ENCODE data around the gene NDUFB10. TPM values are rescaled to one million over a fixed set of nuclear protein-coding genes. Genes with fewer than 3 reads are reported as not detected.
A peak's percentile ranks its signal among the peaks of the same experiment; 100 is the strongest.

Gene NDUFB10
- total RNA-seq, 2 experiments from 2014 or later, result 40.7 to 41.1 TPM

DNA sequence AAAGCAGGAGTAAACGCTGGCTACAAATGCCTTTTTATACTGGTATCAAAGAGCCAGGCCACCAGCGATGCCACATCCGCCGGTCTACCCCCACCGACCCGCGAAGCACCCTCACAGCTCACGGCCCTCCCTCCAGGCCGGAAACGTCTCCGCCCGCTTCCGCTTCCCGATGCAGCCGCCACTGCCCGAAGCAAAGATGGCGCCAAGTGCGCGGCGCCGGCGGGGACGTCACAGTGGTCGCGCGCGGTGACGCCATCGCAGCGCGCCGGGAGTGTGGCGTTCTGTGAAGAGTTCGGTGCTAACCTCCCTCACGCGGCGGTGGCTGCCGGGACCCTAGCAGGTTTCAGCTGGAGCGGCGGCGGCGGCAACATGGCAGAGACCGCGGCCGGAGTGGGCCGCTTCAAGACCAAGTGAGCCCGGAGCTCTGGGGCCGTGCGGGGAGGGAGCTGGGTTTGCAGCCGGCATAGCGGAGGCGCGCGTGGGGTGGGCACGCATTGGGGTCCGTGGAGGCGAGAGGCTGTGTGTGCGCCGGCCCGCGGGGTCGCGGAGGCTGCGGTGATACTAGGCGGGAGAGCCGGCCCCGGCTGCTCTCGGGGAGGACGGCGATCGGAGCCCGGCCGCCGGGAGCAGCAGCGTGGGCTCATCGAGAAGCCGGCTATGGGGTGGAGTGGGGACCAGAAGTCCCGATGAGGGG lies 12.6 kb downstream of the NDUFB10 start, which contains the start of gene TBL3:
TSS of gene TBL3 (plus strand) at position 258 of the 694 bp plus-strand sequence. CDS start at position 370, 112 bp downstream.
- DNase-seq, result peak; percentile 92 to 98 (median 96)

DNA sequence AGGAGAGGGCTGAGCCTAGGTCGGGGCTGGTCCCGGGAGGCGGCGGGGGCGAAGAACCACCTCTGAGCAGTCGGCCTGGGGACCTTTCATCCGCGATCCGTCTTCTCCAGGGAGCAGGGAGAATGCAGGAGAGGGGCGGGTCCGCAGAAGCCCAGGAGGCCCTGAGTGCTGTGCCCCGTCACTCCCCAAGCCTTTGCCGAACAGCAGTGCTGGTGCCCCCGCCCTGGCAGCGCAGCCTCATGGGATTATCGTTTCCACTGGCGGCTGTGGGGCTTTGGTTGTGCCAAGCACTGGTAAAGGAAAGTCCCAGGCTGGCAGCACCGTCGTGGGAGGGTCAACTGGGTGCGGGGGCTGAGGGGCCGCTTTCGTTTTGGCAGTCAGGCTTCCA lies 13.1 kb downstream of the NDUFB10 start:
- Histone ChIP-seq H3K4me1 (ENCODE audit: insufficient read depth, low read length) (peaks cover 36% of the 10 kb centered on the region), H3K4me3 (ENCODE audit: low read length) (peak overlapping the region; percentile 73), H3K36me3 (ENCODE audit: insufficient read depth, low read length) (peaks cover 33% of the 10 kb centered on the region), H3K27me3 (ENCODE audit: control insufficient read depth in 1 of 2, insufficient read depth in 2 of 2, low read length in 2 of 2) (no peaks in the 10 kb centered on the region), H3K27ac (ENCODE audit: low read depth in 1 of 2, low read length in 2 of 2) (peak overlapping the region in 1 of 2 donors; percentile 92), H3K9me3 (ENCODE audit: control insufficient read depth in 1 of 2, insufficient read depth in 1 of 2, low read length in 2 of 2) (no peaks in the 10 kb centered on the region)
- H3K36me3 Mint-ChIP-seq (ENCODE audit: low read depth), result peaks cover 36% of the 10 kb centered on the region
- no peak overlapping the region for H3K27ac Mint-ChIP-seq
- H3K4me1 Mint-ChIP-seq (ENCODE audit: low read depth), result peaks cover 20% of the 10 kb centered on the region
- no peaks in the 10 kb centered on the region for H3K9me3 Mint-ChIP-seq
- intact Hi-C loops (cut with DNase I, micrococcal nuclease), result loop anchor here in 1 of 2 experiments (5.0 kb wide), 2 partner anchors 35 to 75 kb away; partner anchors contain the start of genes NTHL1, TSC2 and ZNF598
- DNase-seq (peak in 1 of 14 experiments; percentile 52), ATAC-seq (ENCODE audit: poor library complexity) (no peak)
- POLR2A ChIA-PET, result interaction anchor here (0.7 to 2.2 kb wide), 14 partner anchors 7 to 190 kb away, joined by 3 to 31 read pairs (median 4); partner anchors contain the start of genes FAHD1, GFER, HAGH and MSRB1
- H3K27me3 Mint-ChIP-seq, result no peaks in the 10 kb centered on the region
- H3K4me3 Mint-ChIP-seq, result peak overlapping the region; percentile 97
- TF ChIP-seq, protein P1, sequence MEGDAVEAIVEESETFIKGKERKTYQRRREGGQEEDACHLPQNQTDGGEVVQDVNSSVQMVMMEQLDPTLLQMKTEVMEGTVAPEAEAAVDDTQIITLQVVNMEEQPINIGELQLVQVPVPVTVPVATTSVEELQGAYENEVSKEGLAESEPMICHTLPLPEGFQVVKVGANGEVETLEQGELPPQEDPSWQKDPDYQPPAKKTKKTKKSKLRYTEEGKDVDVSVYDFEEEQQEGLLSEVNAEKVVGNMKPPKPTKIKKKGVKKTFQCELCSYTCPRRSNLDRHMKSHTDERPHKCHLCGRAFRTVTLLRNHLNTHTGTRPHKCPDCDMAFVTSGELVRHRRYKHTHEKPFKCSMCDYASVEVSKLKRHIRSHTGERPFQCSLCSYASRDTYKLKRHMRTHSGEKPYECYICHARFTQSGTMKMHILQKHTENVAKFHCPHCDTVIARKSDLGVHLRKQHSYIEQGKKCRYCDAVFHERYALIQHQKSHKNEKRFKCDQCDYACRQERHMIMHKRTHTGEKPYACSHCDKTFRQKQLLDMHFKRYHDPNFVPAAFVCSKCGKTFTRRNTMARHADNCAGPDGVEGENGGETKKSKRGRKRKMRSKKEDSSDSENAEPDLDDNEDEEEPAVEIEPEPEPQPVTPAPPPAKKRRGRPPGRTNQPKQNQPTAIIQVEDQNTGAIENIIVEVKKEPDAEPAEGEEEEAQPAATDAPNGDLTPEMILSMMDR (IDR thresholded peaks at IDR 0.05), result no peak
- CTCF ChIA-PET, result interaction anchor here (1.0 kb wide), 1 partner anchor 32 kb away, joined by 3 read pairs; no protein-coding TSS in a partner anchor

More for the DNA sequence above, 12.6 kb downstream of the NDUFB10 start, which contains the start of gene TBL3:
- Mint-ChIP-seq H3K4me3 (peak within 1 kb of the TSS; percentile 97), H3K9me3 (no peaks in the 10 kb centered on the region), H3K36me3 (ENCODE audit: low read depth) (peaks cover 35% of the 10 kb centered on the region), H3K4me1 (ENCODE audit: low read depth) (peaks cover 20% of the 10 kb centered on the region), H3K27me3 (no peaks in the 10 kb centered on the region), H3K27ac (peak within 1 kb of the TSS; percentile 97)
- H3K4me3 ChIP-seq (ENCODE audit: low read length), result peak within 1 kb of the TSS; percentile 73
- TF ChIP-seq, protein P1 (IDR thresholded peaks at IDR 0.05), result no peak
- no peaks in the 10 kb centered on the region for H3K9me3 ChIP-seq (ENCODE audit: control insufficient read depth in 1 of 2, insufficient read depth in 1 of 2, low read length in 2 of 2)
- ChIA-PET CTCF (interaction anchor here (0.8 to 1.8 kb wide), 2 partner anchors 11 to 32 kb away, joined by 3 to 5 read pairs; no protein-coding TSS in a partner anchor), POLR2A (interaction anchor here (0.6 to 2.2 kb wide), 19 partner anchors 8 to 574 kb away, joined by 3 to 31 read pairs (median 4); partner anchors contain the start of genes FAHD1, GFER, HAGH and MAPK8IP3)
- H3K27ac ChIP-seq (ENCODE audit: low read depth in 1 of 2, low read length in 2 of 2), result peak within 1 kb of the TSS; percentile 87 to 92
- H3K36me3 ChIP-seq (ENCODE audit: insufficient read depth, low read length), result peaks cover 29% of the 10 kb centered on the region
- H3K27me3 ChIP-seq (ENCODE audit: control insufficient read depth in 1 of 2, insufficient read depth in 2 of 2, low read length in 2 of 2), result no peaks in the 10 kb centered on the region
- intact Hi-C loops (cut with DNase I, micrococcal nuclease), result loop anchor here in 1 of 2 experiments (1.0 to 5.0 kb wide), 3 partner anchors 20 to 75 kb away; partner anchors contain the start of genes NTHL1, TSC2 and ZNF598
- peaks cover 36% of the 10 kb centered on the region for H3K4me1 ChIP-seq (ENCODE audit: insufficient read depth, low read length)
- ATAC-seq (ENCODE audit: poor library complexity), result peak; percentile 97

DNA sequence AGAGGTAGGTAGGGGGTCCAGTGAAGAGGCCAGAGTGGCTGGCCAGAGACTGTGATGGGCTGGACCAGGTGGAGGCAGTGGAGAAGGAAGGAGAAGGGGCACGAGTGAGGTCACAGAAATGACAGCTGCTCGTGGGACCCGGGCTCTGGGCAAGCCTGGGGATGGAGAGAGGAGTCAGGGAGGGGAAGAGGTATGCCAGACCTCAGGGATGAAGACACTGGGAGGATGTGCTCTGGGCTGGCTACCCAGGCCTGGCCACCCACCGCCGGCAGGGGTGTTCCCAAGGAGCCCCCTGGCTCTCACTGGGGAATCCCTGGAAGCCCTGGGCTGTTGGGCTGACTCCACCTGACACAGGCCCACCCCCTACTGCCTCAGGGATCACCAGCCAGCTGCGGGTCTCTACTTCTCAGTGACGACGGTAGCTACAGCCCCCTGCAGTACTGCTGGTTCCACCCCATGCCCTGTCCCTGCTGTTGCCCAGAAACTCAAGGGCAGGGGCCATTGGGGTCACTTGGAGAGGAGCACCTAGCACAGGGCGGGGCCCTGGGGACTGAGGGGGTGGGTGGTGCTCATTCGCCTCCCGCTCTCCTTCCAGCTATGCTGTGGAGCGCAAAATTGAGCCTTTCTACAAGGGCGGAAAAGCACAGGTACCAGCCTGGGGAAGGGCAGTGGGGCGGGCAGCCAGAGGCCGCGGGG lies 14.3 kb downstream of the NDUFB10 start:
- ATAC-seq (ENCODE audit: poor library complexity) (no peak), DNase-seq (no peak)
- Histone ChIP-seq H3K9me3 (ENCODE audit: control insufficient read depth in 1 of 2, insufficient read depth in 1 of 2, low read length in 2 of 2) (peaks cover 0 to 5% of the 10 kb centered on the region in 2 experiments), H3K27ac (ENCODE audit: low read depth in 1 of 2, low read length in 2 of 2) (no peak overlapping the region), H3K27me3 (ENCODE audit: control insufficient read depth in 1 of 2, insufficient read depth in 2 of 2, low read length in 2 of 2) (peaks cover 3 to 9% of the 10 kb centered on the region in 2 experiments), H3K4me1 (ENCODE audit: insufficient read depth, low read length) (peaks cover 36% of the 10 kb centered on the region), H3K36me3 (ENCODE audit: insufficient read depth, low read length) (peaks cover 45% of the 10 kb centered on the region), H3K4me3 (ENCODE audit: low read length) (no peak overlapping the region)
- CTCF ChIA-PET, result interaction anchor here (1.0 kb wide), 1 partner anchor 30 kb away, joined by 3 read pairs; no protein-coding TSS in a partner anchor
- Mint-ChIP-seq H3K27me3 (no peaks in the 10 kb centered on the region), H3K4me1 (ENCODE audit: low read depth) (peaks cover 20% of the 10 kb centered on the region), H3K27ac (no peak overlapping the region), H3K9me3 (no peaks in the 10 kb centered on the region), H3K4me3 (peak overlapping the region; percentile 38), H3K36me3 (ENCODE audit: low read depth) (peaks cover 36% of the 10 kb centered on the region)
- POLR2A ChIA-PET, result interaction anchor here (1.0 to 1.2 kb wide), 2 partner anchors 9 to 182 kb away, joined by 4 to 6 read pairs; partner anchors contain the start of genes RPS2 and TRAF7
- intact Hi-C loops (cut with DNase I, micrococcal nuclease), result loop anchor here in 1 of 2 experiments (5.0 kb wide), 2 partner anchors 34 to 74 kb away; partner anchors contain the start of genes NTHL1, TSC2 and ZNF598
- TF ChIP-seq, protein P1 (IDR thresholded peaks at IDR 0.05), result no peak

Measured in CD4-positive, alpha-beta T cell (primary cell).